ENCODE measurements around the gene SHROOM2. TPM values are rescaled to one million over a fixed set of nuclear protein-coding genes. Genes with fewer than 3 reads are reported as not detected.

The SHROOM2 gene
- total RNA-seq, 1 donor from 2014 or later, result 0.92 TPM

GRCh38 chrX:9882669-9883446, 96.6 kb downstream of the SHROOM2 start:
- DNase-seq (ENCODE audit: low spot score), result no peak
- intact Hi-C loops (cut with DNase I), result loop anchor here (5.0 kb wide), 1 partner anchor 234 kb away; no protein-coding TSS in a partner anchor

GRCh38 chrX:9884031-9884779, 98.0 kb downstream of the SHROOM2 start:
- intact Hi-C loops (cut with DNase I), result loop anchor here (5.0 kb wide), 1 partner anchor 233 kb away; no protein-coding TSS in a partner anchor

GRCh38 chrX:9885150-9885549, 98.9 kb downstream of the SHROOM2 start:
- peak; percentile 83 for DNase-seq (ENCODE audit: low spot score)
- intact Hi-C loops (cut with DNase I), result loop anchor here (5.0 kb wide), 1 partner anchor 107 kb away; no protein-coding TSS in a partner anchor

More at GRCh38 chrX:9884031-9884779, 98.0 kb downstream of the SHROOM2 start:
- DNase-seq (ENCODE audit: low spot score), result no peak

GRCh38 chrX:9887659-9888297, 101.5 kb downstream of the SHROOM2 start:
- DNase-seq (ENCODE audit: low spot score), result no peak
- intact Hi-C loops (cut with DNase I), result loop anchor here (5.0 kb wide), 1 partner anchor 105 kb away; no protein-coding TSS in a partner anchor

GRCh38 chrX:9888953-9889470, 102.8 kb downstream of the SHROOM2 start:
- intact Hi-C loops (cut with DNase I), result loop anchor here (5.0 kb wide), 1 partner anchor 103 kb away; no protein-coding TSS in a partner anchor
- DNase-seq (ENCODE audit: low spot score), result no peak

- DNase-seq (ENCODE audit: low spot score), result no peak
- intact Hi-C loops (cut with DNase I), result no loop called here
Measured at GRCh38 chrX:9890681-9891091, 104.5 kb downstream of the SHROOM2 start.

- intact Hi-C loops (cut with DNase I), result no loop called here
- DNase-seq (ENCODE audit: low spot score), result no peak
Measured at GRCh38 chrX:9895225-9895912, 109.1 kb downstream of the SHROOM2 start.

- no peak for DNase-seq (ENCODE audit: low spot score)
- intact Hi-C loops (cut with DNase I), result no loop called here
Measured at GRCh38 chrX:9897761-9898161, 111.5 kb downstream of the SHROOM2 start.

GRCh38 chrX:9899640-9900111, 113.4 kb downstream of the SHROOM2 start:
- DNase-seq (ENCODE audit: low spot score), result no peak
- intact Hi-C loops (cut with DNase I), result no loop called here

GRCh38 chrX:9902656-9903055, 116.4 kb downstream of the SHROOM2 start:
- intact Hi-C loops (cut with DNase I), result no loop called here
- DNase-seq (ENCODE audit: low spot score), result no peak

GRCh38 chrX:9903146-9903545, 116.9 kb downstream of the SHROOM2 start:
- DNase-seq (ENCODE audit: low spot score), result no peak
- intact Hi-C loops (cut with DNase I), result no loop called here

GRCh38 chrX:9905288-9905687, 119.1 kb downstream of the SHROOM2 start:
- DNase-seq (ENCODE audit: low spot score), result no peak
- intact Hi-C loops (cut with DNase I), result no loop called here

- intact Hi-C loops (cut with DNase I), result no loop called here
- DNase-seq (ENCODE audit: low spot score), result no peak
Measured at GRCh38 chrX:9905721-9906120, 119.5 kb downstream of the SHROOM2 start.

GRCh38 chrX:9906919-9907318, 120.7 kb downstream of the SHROOM2 start:
- no peak for DNase-seq (ENCODE audit: low spot score)
- intact Hi-C loops (cut with DNase I), result no loop called here

- intact Hi-C loops (cut with DNase I), result no loop called here
- DNase-seq (ENCODE audit: low spot score), result no peak
Measured at GRCh38 chrX:9907645-9908387, 121.6 kb downstream of the SHROOM2 start.

GRCh38 chrX:9909254-9909653, 123.0 kb downstream of the SHROOM2 start:
- intact Hi-C loops (cut with DNase I), result no loop called here
- no peak for DNase-seq (ENCODE audit: low spot score)

GRCh38 chrX:9911487-9911886, 125.3 kb downstream of the SHROOM2 start:
- DNase-seq (ENCODE audit: low spot score), result no peak
- intact Hi-C loops (cut with DNase I), result no loop called here

GRCh38 chrX:9912351-9913145, 126.3 kb downstream of the SHROOM2 start:
- intact Hi-C loops (cut with DNase I), result no loop called here
- no peak for DNase-seq (ENCODE audit: low spot score)

Measured in cardiac septum (tissue), 1 donor.